Karpas-422 (cell line): Measurements from ENCODE around the gene NOL11. TPM values are rescaled to one million over a fixed set of nuclear protein-coding genes. Genes with fewer than 3 reads are reported as not detected.
A peak's percentile ranks its signal among the peaks of the same experiment; 100 is the strongest.

ENCODE experiments used
- DNase-seq: peaks from one replicate; pipeline ENCODE4 v3.0.0-alpha.2; 2015
- H2AFZ ChIP-seq: fragments of 200-600 bp; sonication (generic); 2 replicates; pipeline ENCODE4 v1.6.1; 2014; ENCODE audit warnings: antibody characterized with exemption, low read length, mixed read lengths
- H3K27ac ChIP-seq: fragments of 200-600 bp; sonication (generic); 2 replicates; pipeline ENCODE4 v1.5.1; 2014; ENCODE audit warnings: mild to moderate bottlenecking, low read length, moderate library complexity
- H3K27me3 ChIP-seq: fragments of 200-600 bp; sonication (generic); 2 replicates; pipeline ENCODE4 v1.6.1; 2014; ENCODE audit warnings: low read length, mixed read lengths
- H3K36me3 ChIP-seq: fragments of 200-600 bp; sonication (generic); 2 replicates; pipeline ENCODE4 v1.6.1; 2014; ENCODE audit warnings: low read length, mixed read lengths; ENCODE audit not compliant: insufficient read depth
- H3K4me1 ChIP-seq: fragments of 200-600 bp; sonication (generic); 2 replicates; pipeline ENCODE4 v1.6.1; 2014; ENCODE audit warnings: mild to moderate bottlenecking, low read length, mixed read lengths
- H3K4me2 ChIP-seq: fragments of 200-600 bp; sonication (generic); 2 replicates; pipeline ENCODE4 v1.6.1; 2014; ENCODE audit warnings: low read length, low read depth, mild to moderate bottlenecking; ENCODE audit not compliant: poor library complexity, severe bottlenecking
- H3K4me3 ChIP-seq: fragments of 200-600 bp; sonication (generic); 2 replicates; pipeline ENCODE4 v1.5.1; 2014; ENCODE audit warnings: mild to moderate bottlenecking, antibody characterized with exemption, low read length, mixed read lengths
- H3K79me2 ChIP-seq: fragments of 200-600 bp; sonication (generic); 2 replicates; pipeline ENCODE4 v1.6.1; 2014; ENCODE audit warnings: mild to moderate bottlenecking, low read length, mixed read lengths
- H3K9ac ChIP-seq: fragments of 200-600 bp; sonication (generic); 2 replicates; pipeline ENCODE4 v1.6.0; 2014; ENCODE audit warnings: low read length
- H3K9me2 ChIP-seq: fragments of 200-600 bp; sonication (generic), shearing (Covaris generic); replicated peaks from 2 replicates; pipeline ENCODE4 v1.6.0; 2014; ENCODE audit warnings: mild to moderate bottlenecking, low read length, moderate library complexity; ENCODE audit not compliant: insufficient read depth
- H3K9me3 ChIP-seq: fragments of 300-700, 200-600 bp; sonication (generic); 2 replicates; pipeline ENCODE4 v1.6.1; 2014; ENCODE audit warnings: low read length, mixed read lengths
- H4K20me1 ChIP-seq: fragments of 200-600 bp; sonication (generic); 2 replicates; pipeline ENCODE4 v1.6.1; 2014; ENCODE audit warnings: mild to moderate bottlenecking, antibody characterized with exemption, low read length, low read depth; ENCODE audit not compliant: insufficient read depth
- total RNA-seq: library from RNA; depleted of rRNA; stranded (reverse); fragments of >200 nt; shearing (Covaris generic); gene quantifications from 2 replicates; pipeline ENCODE4 v1.2.3, GENCODE V29; 2014; ENCODE audit warnings: low replicate concordance; rRNA removed

NOL11 gene
- 30.1 and 54.1 TPM in 2 replicates for total RNA-seq

DNA sequence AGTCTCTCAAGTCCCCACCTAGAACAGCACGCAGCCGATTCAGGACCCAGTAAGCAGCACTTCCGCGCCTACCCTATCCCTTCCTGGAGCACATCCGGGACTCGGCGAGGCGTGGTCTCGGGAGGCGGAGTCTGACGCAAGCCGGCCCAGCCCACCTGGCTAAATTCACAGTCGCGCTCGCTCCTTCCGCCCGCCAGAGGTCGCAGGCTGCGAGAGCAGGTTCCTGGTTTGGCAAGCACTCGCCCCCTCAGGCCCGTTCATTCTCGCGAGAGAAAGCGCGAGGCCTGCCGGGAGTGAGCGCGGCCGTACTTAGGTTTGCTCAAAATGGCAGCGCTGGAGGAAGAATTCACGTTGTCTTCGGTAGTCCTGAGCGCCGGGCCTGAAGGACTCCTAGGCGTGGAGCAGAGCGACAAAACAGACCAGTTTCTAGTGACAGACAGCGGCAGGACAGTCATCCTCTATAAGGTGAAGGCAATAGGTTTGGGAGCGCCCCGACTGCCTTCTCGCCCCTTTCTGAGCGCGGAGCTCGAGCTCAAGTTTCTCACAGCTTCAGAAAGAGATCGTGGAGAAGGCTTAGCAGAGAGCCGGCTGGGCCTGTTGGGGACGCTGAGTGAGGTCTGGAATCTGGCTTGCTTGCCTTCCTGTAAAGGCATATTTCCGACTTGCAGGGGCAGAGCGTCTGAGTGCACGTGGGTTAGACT is at the start of gene NOL11:
TSS of gene NOL11 (plus strand) at position 313 of the 701 bp plus-strand sequence. CDS start at position 325, 12 bp downstream.
- Histone ChIP-seq H3K79me2 (peaks cover 44% of the 10 kb centered on the region), H3K4me3 (peak within 1 kb of the TSS; percentile 95), H3K4me1 (peaks cover 21% of the 10 kb centered on the region), H3K9ac (peak within 1 kb of the TSS; percentile 98), H2AFZ (peak within 1 kb of the TSS; percentile 57; the same call in 1 of the 2 replicates), H4K20me1 (peaks cover 6% of the 10 kb centered on the region; the same call in 1 of the 2 replicates), H3K9me2 (no peaks in the 10 kb centered on the region), H3K9me3 (peaks cover 5% of the 10 kb centered on the region), H3K36me3 (peaks cover 24% of the 10 kb centered on the region), H3K4me2 (peak within 1 kb of the TSS; percentile 87), H3K27ac (peak within 1 kb of the TSS; percentile 84), H3K27me3 (no peaks in the 10 kb centered on the region)
- DNase-seq = peak; percentile 100

- H3K36me3 ChIP-seq = no peaks in the 10 kb centered on the region
- no peaks in the 10 kb centered on the region for H3K9me3 ChIP-seq
- H3K9ac ChIP-seq = no peak overlapping the region
- H3K4me1 ChIP-seq = no peaks in the 10 kb centered on the region
- no peaks in the 10 kb centered on the region for H3K79me2 ChIP-seq
- no peak overlapping the region for H3K4me2 ChIP-seq
- H4K20me1 ChIP-seq = no peaks in the 10 kb centered on the region
- no peak overlapping the region for H3K4me3 ChIP-seq
- no peaks in the 10 kb centered on the region for H3K27me3 ChIP-seq
- no peaks in the 10 kb centered on the region for H3K9me2 ChIP-seq
- H2AFZ ChIP-seq = no peak overlapping the region
- DNase-seq = no peak
- H3K27ac ChIP-seq = no peak overlapping the region
Observed at GRCh38 chr17:67671493-67671892, 46.2 kb upstream of the NOL11 start.

DNA sequence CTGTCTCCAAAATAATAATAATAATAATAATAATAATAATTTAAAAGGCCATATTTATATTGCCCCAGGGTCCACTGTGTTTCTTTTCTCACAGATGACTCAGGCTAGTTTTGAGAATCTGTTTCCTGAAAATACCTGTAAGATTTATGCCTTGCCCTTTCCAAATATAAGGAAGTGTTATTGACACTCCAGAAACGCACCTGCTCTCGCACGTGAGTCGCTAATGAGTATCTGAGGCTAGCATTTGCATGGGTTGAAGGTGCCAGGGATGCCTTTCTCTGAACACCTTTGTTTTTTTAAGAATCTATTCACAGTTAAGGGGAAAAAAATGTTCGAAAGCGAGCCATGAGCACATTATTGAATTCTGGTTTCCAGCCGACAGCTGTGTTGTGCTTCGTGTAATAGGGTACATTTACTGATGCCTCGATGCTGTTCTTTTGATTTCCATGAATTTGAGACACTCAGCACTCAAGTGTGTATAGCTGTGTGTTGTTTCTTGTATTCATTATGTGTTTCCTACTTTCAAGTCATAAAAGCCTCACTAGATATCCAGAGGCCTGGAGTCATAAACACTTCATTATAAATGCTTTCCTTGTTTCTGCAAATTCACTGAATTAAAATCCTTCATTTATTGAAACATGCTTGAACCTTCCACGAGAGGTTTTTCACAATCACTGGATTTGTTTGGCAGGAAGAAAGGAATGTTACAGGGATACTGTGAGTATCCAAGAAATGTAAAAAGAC is 45.0 kb upstream of the NOL11 start:
- H3K27me3 ChIP-seq = no peaks in the 10 kb centered on the region
- no peaks in the 10 kb centered on the region for H3K79me2 ChIP-seq
- no peak for DNase-seq
- H2AFZ ChIP-seq = no peak overlapping the region
- no peaks in the 10 kb centered on the region for H3K4me1 ChIP-seq
- no peaks in the 10 kb centered on the region for H4K20me1 ChIP-seq
- no peak overlapping the region for H3K4me2 ChIP-seq
- H3K9ac ChIP-seq = no peak overlapping the region
- H3K9me2 ChIP-seq = no peaks in the 10 kb centered on the region
- H3K9me3 ChIP-seq = no peaks in the 10 kb centered on the region
- H3K27ac ChIP-seq = no peak overlapping the region
- no peaks in the 10 kb centered on the region for H3K36me3 ChIP-seq
- no peak overlapping the region for H3K4me3 ChIP-seq

- Histone ChIP-seq H3K9ac (no peak overlapping the region), H4K20me1 (no peaks in the 10 kb centered on the region), H3K36me3 (no peaks in the 10 kb centered on the region), H3K27ac (no peak overlapping the region), H3K4me2 (no peak overlapping the region), H3K4me1 (no peaks in the 10 kb centered on the region), H3K9me2 (no peaks in the 10 kb centered on the region), H3K9me3 (no peaks in the 10 kb centered on the region), H3K27me3 (no peaks in the 10 kb centered on the region), H3K4me3 (no peak overlapping the region), H2AFZ (no peak overlapping the region), H3K79me2 (no peaks in the 10 kb centered on the region)
- DNase-seq = no peak
Observed at GRCh38 chr17:67675481-67675880, 42.3 kb upstream of the NOL11 start.

DNA sequence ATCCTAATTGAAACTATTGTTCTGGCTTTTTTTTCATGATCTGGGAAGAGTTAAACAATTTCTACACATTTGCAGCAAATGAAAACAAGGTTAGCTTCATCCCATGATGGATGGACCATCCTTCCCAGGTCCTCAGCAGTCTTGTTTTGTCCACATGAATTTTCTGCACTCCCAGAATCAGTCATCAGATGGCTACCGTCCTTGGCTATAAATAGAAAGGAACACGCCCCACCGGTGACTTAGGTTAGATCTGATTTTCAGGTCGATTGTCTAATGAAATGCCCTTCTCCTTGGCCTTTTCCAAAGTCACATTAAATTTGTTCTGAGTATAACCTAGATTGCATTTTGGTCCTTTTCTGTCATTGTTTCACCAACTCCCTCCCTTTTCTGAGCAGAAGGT is 41.4 kb upstream of the NOL11 start:
- Histone ChIP-seq H3K4me2 (no peak overlapping the region), H3K9me2 (no peaks in the 10 kb centered on the region), H3K4me1 (no peaks in the 10 kb centered on the region), H3K79me2 (no peaks in the 10 kb centered on the region), H3K9ac (no peak overlapping the region), H3K27ac (no peak overlapping the region), H3K36me3 (no peaks in the 10 kb centered on the region), H3K27me3 (no peaks in the 10 kb centered on the region), H3K4me3 (no peak overlapping the region), H4K20me1 (no peaks in the 10 kb centered on the region), H2AFZ (no peak overlapping the region), H3K9me3 (no peaks in the 10 kb centered on the region)
- no peak for DNase-seq

GRCh38 chr17:67678414-67678813 is 39.3 kb upstream of the NOL11 start:
- Histone ChIP-seq H3K36me3 (no peaks in the 10 kb centered on the region), H2AFZ (no peak overlapping the region), H3K9me2 (no peaks in the 10 kb centered on the region), H3K9me3 (no peaks in the 10 kb centered on the region), H3K4me3 (no peak overlapping the region), H3K4me1 (no peaks in the 10 kb centered on the region), H4K20me1 (no peaks in the 10 kb centered on the region), H3K27me3 (no peaks in the 10 kb centered on the region), H3K79me2 (no peaks in the 10 kb centered on the region), H3K4me2 (no peak overlapping the region), H3K27ac (no peak overlapping the region), H3K9ac (no peak overlapping the region)
- no peak for DNase-seq

DNA sequence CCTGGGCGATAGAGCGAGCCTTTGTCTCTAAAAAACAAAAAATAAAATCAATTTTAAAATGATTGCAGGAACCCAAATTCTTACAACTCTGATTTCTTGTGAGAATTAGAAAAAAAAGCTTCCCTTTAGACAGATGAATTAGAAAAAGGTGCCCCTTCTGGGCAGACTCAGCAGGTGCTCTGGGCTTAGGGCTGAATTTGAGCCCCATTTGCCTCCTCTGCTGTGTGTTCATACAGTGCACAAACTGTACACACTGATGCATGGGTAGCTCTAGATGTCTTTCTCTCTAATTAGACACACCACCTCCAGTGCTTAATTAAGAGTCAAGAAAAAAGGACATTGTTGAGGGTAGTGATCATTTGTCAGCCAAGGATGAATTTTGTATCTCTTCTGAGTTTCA is 38.5 kb upstream of the NOL11 start:
- Histone ChIP-seq H3K27me3 (no peaks in the 10 kb centered on the region), H3K9ac (no peak overlapping the region), H4K20me1 (no peaks in the 10 kb centered on the region), H3K9me3 (no peaks in the 10 kb centered on the region), H3K36me3 (no peaks in the 10 kb centered on the region), H3K79me2 (no peaks in the 10 kb centered on the region), H3K9me2 (no peaks in the 10 kb centered on the region), H2AFZ (no peak overlapping the region), H3K4me3 (no peak overlapping the region), H3K4me2 (no peak overlapping the region), H3K27ac (no peak overlapping the region), H3K4me1 (no peaks in the 10 kb centered on the region)
- DNase-seq = no peak

DNA sequence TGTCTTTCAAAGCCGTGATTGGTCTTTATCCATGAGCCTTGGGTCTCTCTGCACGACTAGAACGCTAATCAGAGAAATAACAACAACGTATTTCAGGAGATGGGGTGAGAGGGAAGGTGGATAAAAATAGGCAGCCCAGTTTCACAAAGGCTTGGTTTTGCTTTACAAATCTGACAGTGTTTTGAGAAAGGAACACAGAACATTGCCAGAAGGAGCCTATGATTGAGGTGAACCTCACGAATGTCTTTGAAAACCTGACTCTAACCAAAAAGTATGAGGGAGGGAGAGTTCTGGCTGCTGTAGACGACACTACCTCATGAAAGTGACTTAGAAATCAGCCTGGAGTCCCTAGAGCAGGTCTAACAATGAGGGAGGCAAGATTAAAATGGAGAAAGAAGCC is 38.0 kb upstream of the NOL11 start:
- Histone ChIP-seq H3K4me2 (no peak overlapping the region), H3K4me3 (no peak overlapping the region), H3K9me3 (no peaks in the 10 kb centered on the region), H3K27me3 (no peaks in the 10 kb centered on the region), H3K9ac (no peak overlapping the region), H3K36me3 (no peaks in the 10 kb centered on the region), H3K27ac (no peak overlapping the region), H3K9me2 (no peaks in the 10 kb centered on the region), H3K79me2 (no peaks in the 10 kb centered on the region), H2AFZ (no peak overlapping the region), H4K20me1 (no peaks in the 10 kb centered on the region), H3K4me1 (no peaks in the 10 kb centered on the region)
- no peak for DNase-seq
